NCI-H128 (cell line): ENCODE measurements around the gene TMEM108.

Experiments
- DNase-seq: peaks from one replicate; lab custom pipeline; 2025; ENCODE audit not compliant: unreplicated experiment; lab: John Stamatoyannopoulos, UW

TMEM108 gene

DNA sequence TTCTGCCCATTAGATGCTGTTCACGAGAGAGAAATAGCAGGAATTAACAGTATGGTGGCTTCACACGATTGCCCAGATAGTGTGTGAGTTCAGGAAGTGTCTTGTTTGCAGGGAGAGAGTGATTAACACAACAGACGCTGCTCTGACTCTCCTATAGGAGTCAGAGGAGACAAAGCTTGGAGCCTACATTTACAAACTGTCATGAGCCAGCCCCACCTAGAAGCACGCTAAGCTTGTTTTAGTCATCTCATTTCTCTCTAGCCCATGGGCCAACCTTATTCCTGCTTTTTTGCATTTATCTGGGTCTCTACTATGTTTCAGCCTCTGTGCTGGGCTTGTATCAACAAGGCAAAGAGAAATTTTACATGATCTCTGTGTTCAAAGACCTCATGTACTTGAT is 233.3 kb downstream of the TMEM108 start:
- DNase-seq: no peak

DNA sequence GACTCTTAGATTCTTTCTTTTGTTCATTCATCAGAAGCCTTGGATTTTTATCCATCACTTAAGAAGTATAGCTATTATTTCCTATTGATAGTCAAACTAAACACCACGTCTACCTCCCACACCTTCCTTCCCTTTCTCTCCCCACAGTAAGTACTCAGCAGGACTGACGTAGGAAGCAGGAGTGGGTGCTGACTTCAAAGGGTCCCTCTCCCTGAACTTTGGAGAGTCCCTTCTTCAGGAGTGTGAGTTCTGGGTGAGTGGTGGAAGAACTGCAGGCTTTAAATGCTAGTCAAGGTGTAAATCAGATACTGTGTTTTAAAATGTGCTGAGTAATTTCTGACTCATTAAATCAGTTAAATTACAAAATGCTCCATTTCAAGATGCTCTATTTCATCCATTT is 235.2 kb downstream of the TMEM108 start:
- no peak for DNase-seq

- DNase-seq: no peak
Measured at GRCh38 chr3:133274477-133274876, 236.3 kb downstream of the TMEM108 start.

- no peak for DNase-seq
Measured at GRCh38 chr3:133276594-133276993, 238.4 kb downstream of the TMEM108 start.

DNA sequence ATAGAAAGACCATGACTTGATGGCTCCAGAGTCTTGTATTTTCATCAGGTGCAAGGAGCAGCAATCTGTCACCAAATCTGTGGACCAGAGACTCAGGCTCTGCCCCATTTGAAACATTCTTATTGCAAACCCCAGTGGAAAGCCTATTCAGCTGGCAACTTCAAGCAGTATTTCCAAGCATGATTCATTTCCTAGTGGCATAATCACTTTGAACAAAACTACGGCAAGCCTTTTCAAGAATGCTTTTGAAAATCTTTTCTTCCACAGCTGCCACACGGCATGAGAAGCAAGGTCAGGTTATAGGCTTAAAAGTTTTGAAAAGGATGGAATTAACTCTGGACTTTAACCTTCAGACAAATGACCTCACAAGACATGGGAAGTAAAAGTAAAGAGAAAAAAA is 239.6 kb downstream of the TMEM108 start:
- DNase-seq: no peak

DNA sequence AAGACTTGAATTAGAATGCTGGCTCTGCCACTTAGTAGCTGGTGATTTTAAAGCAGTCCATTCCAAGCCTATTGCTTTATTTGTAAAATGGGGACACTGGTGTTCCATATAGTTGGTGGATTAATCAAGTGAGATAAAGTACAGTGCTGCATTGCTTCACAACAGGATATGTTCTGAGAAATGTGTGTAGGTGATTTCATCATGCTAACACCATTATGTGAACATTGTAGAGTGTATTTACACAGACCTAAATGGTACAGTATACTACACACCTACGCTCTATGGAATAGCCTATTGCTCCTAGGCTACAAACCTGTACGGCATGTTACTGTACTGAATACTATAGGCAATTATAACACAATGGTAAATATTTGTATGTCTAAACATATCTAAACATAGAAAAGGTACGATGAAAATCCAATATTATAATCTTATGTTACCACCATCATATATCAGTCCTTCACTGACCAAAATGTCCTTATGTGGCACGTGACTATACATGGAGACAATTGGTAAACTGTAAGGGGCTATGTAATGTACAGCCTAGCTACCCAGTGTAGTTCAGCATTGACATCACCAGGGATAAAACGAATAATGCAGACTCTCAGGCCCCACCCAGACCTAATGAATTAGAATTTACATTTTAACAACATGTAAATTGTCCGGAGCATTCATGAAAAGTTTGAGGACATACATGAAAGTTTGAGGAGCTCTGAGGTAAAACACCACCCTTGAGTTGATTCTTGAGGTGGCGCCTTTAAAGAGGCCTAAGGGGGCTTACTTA is 240.3 kb downstream of the TMEM108 start:
- no peak for DNase-seq

DNA sequence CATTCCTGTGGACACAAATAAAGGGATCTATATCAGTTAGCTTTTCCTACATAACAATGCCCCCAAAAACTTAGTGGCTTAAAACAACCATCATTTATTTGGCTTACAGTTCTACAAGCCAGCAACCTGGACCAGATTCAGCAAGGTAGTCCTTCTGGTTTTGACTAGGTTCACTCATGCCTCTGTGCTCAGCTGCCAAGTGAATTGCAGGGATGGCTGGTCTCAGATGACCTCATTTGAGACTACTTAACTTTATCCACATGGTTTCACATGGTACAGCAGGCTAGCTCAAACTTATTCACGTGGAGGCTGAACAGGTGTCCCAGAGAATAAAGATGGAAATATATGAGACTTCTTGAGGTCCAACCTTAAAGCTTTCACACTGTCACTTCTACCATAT is 242.4 kb downstream of the TMEM108 start:
- DNase-seq: no peak

DNA sequence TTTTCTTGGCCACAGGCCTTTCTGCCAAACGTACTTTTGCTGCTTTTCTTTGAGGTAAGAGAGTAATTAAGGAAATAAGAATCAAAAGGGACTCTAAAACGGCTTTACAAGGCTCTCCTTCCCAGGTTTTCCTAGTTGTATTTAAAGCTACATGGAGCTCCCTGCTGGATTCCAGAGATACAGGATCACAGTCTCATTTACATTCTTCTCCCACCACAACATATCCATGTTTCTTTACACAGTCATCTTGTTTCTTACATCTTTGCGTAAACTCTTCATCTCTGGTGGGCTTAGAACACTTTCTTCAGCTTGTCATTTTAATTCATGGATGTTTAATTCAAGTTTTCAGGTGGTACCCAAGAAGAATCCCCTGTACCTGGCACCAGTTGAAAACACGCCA is 244.0 kb downstream of the TMEM108 start:
- DNase-seq: no peak

DNA sequence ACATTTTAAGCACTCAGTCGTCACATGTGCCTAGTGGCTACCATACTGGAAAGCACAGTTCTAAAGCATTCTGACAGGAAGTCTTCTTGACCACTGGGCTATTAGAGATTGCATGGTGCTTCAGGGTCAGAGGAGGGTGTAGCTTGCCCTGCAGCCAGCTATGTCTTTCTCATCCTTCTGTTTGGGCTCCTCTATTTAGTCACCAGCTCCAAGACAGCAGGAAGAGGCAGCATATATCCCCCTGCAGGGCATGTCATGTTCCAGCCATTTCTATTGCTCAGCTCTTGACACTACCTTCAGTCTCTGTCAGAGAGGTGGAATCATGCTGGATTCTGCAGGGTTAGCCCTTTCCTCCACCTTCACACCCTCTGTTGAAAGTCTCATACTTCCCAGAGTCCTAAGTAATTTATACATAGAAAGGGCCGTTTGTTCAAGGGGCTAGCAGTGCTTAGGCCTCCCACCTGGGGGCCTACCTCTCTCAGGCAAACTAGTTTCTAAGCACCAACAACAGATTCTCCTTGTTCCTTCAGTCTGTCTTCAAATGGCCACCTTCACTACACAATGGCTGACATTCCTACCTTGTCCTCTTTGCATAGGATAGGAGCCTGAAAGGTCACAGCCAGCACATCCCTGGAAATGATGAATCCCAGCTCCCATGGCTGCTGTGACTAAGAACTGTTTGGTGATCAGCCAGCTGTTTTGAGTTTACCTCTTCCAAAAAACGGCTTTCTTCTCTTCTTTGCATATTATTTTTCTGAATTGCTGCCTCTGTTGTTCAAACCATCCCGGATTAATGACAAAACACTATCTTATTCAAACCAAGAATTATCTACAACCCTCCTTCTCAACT is 246.0 kb downstream of the TMEM108 start:
- DNase-seq: no peak

DNA sequence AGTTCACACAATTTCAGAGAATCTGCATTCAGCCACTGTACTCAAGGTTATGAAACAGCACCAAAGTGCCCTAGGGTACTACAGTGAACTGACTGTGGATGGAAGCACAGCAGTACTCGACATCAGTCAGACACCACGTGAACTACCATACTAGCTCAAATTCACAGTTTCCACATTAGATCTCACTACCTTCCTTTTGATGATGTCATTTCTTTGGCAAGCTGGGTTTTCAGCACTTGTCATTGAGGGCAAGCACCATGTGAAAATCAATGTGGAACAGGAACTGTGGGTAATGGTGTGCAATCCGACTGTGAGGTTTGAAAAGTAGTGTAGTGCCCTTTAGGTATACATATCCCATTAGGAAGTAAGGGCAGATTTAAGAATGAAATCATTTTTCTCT is 251.1 kb downstream of the TMEM108 start:
- DNase-seq: no peak

DNA sequence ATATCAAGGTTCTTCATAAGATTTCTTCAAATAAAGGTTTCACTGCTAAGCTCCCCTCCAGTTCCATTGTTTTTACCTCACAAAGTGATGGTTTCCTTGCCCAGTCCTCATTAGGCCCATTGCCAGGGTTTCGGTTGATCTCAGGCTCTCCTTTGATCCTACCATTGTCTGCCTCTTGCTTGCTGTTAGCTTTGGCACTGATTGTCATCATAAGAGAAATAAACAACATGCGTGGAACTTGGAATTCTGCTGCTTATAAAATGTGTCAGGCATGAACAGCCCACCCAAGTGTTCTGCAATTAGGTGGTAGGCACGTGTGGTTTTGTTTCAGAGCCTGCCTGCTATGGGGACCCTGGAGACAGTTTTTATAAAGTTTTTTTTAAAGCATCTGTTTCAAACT is 254.1 kb downstream of the TMEM108 start:
- DNase-seq: no peak

DNA sequence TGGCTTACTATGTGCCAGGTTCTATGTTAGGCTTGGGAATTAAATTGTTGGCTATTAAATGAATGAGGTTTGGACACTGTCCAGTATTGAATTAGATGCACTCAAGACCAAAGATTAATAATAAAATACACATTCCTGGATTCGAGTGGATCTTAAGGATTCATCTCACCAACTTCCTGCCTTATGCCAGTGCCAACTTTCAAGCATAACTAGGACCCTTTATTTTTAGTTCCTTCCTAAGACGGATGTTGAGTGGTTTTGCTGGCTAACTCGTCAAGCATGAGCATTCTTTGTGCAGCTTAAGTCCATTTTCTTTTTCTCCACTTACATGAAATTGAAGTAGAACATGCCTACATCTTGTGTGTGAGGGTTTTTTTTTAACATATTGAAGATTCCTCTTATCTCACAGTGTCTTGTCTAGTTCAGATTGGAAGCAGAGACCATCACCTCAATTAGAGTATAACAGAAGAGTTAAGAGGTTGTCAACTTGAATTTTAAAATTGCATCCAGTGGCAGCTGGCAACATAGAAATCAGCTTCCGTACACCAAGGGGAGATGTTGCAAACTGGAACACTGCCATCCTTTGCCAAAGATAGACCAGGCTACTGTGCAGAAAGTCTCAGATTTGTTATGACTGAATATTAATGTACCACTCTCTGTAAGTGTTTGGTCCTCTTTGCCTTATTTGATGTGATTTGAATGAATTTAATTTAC is 255.4 kb downstream of the TMEM108 start:
- no peak for DNase-seq

DNA sequence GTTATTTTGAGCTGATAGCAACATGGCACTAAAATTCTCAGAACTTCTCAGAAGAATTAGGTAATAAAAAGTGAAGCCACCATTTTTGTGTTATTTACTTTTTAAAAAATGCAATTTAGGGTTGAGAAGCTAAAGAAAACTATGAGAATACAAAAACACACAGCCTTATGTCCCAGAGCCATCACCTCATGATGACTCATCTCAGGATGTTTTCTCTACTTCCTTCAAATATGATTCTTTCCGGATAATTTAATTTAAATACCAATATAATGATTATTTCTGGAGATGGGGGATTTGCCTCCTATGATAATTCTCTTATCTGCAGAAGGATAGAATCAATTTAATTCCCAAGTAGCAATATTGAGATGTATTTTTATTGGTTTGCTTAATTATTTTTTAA is 256.1 kb downstream of the TMEM108 start:
- DNase-seq: no peak

DNA sequence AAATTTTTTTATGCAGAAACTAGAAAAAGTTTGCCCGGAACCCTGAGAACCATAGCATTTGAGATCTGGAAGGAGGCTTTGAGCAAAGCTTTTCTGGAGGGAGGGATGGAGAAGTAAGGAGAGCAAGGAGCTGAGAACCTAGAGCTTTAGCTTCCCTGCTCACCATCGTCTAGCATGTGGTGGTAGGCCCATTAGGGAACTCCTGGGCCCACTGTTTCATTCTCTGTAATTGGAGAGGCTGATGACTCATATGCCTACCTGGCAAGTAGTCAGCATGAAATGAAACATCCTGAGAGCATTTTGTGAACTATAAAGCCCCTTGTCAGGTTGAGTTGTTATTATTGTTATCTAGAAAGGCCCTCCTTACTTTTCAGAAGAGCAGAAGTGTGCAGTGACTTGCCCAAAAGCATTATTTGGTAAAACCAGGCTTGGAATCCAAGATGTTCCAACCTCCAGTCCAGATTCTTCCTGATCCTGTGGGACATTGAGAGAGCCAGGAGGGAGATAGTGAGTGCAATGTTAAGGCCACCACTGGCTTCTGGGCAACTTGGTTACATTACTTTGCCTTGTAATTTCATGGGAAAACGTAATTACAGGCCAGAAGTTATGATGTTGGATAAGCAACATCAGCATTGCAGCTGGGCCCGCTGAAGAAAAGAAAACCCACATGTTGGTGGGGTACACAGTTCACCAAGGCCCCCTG is 257.2 kb downstream of the TMEM108 start:
- peak; percentile 20 for DNase-seq

DNA sequence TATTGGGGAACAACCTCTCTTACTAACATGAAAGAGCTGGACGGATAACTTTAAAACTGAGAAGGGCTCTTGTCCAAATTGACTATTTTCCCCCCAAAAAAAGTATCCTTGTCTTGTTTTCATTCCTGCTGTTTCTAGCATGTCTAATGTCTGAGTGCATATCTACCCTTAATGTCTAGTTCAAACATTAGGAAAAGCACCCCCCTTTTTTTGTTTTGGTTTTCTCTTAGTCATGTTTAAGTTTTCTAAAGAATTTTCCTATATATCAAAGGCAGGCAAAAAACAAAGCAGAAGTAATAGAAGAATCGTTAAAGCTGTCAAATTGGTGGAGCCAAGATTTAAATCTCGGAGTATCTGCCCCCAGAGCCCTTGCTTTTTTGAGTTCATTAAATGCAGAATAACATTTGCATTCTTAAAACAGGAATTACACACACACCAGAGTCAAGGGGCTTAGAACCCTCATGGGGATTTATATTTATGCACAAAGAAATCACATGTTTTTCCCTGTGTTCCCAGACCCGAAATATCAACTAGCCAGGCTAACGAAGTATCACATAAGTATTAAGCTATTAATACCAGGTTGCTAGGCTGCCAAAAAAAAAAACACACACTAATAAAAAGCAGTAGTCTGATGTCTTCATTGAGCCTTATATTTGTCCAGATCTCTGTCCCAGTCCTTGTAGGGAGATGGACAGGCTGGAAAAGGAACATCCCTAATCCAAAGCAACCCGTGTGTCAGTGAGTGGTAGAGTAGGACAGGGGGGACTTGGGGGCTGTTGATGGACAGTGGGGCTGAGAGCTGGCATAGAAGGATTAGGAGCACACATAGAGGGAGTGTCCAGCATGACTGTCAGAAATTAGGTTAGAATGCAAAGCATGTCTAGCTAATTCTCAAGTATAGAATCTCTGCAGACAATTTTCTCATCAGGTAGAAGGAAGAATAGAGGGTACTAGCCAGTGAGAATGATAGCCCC is 258.0 kb downstream of the TMEM108 start:
- no peak for DNase-seq

DNA sequence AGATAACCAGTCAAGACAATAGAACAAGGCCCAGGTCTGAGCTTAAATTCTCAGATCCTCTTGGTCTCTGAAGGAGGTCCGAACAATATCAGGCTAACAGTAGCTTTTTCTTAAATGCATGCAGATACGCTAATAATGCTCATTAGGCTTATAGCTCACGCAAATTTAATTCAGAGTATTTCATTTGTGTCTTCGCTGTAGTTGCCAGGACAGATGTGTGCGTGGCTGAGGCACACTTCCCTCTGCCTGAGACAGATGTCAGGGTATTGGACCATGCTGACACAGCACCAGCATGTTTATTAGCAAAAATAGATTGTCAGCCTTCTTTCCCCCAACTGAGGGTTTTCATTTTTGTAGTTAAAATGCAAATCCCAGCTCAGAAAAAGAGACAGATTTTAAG is 258.8 kb downstream of the TMEM108 start:
- no peak for DNase-seq

- no peak for DNase-seq
Measured at GRCh38 chr3:133300102-133300501, 261.9 kb downstream of the TMEM108 start.

GRCh38 chr3:133301194-133301593 is 263.0 kb downstream of the TMEM108 start:
- DNase-seq: no peak

DNA sequence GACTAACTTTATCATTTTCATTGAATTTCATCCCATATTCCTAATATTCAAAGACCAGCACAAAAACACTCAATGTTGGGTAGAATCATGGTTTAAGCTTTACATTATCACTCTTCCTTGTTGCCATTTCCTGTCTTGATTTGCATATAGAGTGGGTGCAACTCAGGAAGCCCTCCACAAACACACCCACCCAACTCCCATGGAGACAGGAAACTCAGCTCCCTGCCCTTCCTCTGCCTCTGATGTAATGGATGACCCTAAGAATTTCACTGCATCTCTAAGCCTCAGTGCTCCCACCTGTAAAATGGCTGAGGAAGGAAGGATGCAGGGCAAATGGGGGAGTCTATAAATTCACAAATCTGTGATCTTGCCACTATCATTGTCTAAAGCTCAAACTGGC is 263.5 kb downstream of the TMEM108 start:
- DNase-seq: no peak

- no peak for DNase-seq
Measured at GRCh38 chr3:133303430-133303829, 265.2 kb downstream of the TMEM108 start.
